Gastrocnemius medialis (tissue), 4 donors: ENCODE data around the gene TNNT2. TPM values are rescaled to one million over a fixed set of nuclear protein-coding genes. Genes with fewer than 3 reads are reported as not detected.

Experiments
- ATAC-seq, 2 donors: fragments of 150-250 bp; one replicate each; pipeline ENCODE4 v1.9.1; 2016
- DNase-seq, 2 donors: peaks; one replicate each; pipeline ENCODE4 v3.0.0-alpha.2; 2019
- H3K27ac ChIP-seq, 4 donors: fragments of 200-600 bp; sonication (generic); 1 replicate in 1 of 4; 2 replicates in 3 of 4; pipeline ENCODE4 v1.5.1; 2016 to 2018; ENCODE audit warnings: mild to moderate bottlenecking in 2 of 4, moderate library complexity in 1 of 4
- H3K27me3 ChIP-seq, 3 donors: fragments of 200-600 bp; sonication (generic) in 2 of 3; 1 replicate in 1 of 3; 2 replicates in 2 of 3; pipeline versions ENCODE4 v1.5.1 to v1.6.0; 2016 to 2019; ENCODE audit warnings: mild to moderate bottlenecking in 1 of 3, moderate library complexity in 1 of 3
- H3K36me3 ChIP-seq, 2 donors: fragments of 200-600 bp; sonication (generic) in 1 of 2; one replicate each; pipeline ENCODE4 v1.5.1; 2017 to 2018
- H3K4me1 ChIP-seq, 2 donors: fragments of 200-600 bp; sonication (generic) in 1 of 2; one replicate each; pipeline ENCODE4 v1.5.1; 2016 to 2017; ENCODE audit warnings: mild to moderate bottlenecking in 2 of 2
- H3K4me3 ChIP-seq, 4 donors: fragments of 200-600 bp; sonication (generic) in 3 of 4; 1 replicate in 1 of 4; 2 replicates in 3 of 4; pipeline ENCODE4 v1.5.1; 2016 to 2019; ENCODE audit warnings: mild to moderate bottlenecking in 2 of 4
- H3K9me3 ChIP-seq, 3 donors: fragments of 200-600 bp; sonication (generic) in 2 of 3; 1 replicate in 1 of 3; 2 replicates in 2 of 3; pipeline ENCODE4 v1.5.1; 2016 to 2019
- POLR2A ChIP-seq, 2 donors: fragments of 450-650 bp; IDR thresholded peaks; one replicate each; pipeline ENCODE4 v1.6.1; 2017; ENCODE audit warnings: antibody characterized with exemption in 2 of 2, mild to moderate bottlenecking in 2 of 2, moderate library complexity in 2 of 2
- in situ Hi-C, 4 donors: fragments of 200-750 bp; cut with MboI; loops; one replicate each; pipeline versions ENCODE4 v1.15.0 to v1.8.0; 2017; ENCODE audit warnings: low sequenced_read_pairs in 4 of 4
- intact Hi-C: fragments of 100-400 bp; cut with DNase I; formaldehyde crosslinking; loops from one replicate; pipeline ENCODE4 v1.15.1; 2023; ENCODE audit warnings: low total_unique reads
- total RNA-seq, 4 donors: library from RNA; depleted of rRNA; stranded (reverse); fragments of >200 nt; gene quantifications; one replicate each; pipeline versions ENCODE4 v1.1.0 to v1.2.3, GENCODE V29; 2016
- TF ChIP-seq, protein P1 (sequence below), 5 experiments: fragments of 450-650 bp in 3 of 5; fragments of 200-600 bp in 2 of 5; sonication (generic) in 2 of 5; IDR thresholded peaks in 4 of 5; conservative IDR thresholded peaks in 1 of 5; 1 replicate in 4 of 5; 2 replicates in 1 of 5; pipeline ENCODE4 v1.5.1; 2016 to 2019; ENCODE audit warnings: antibody characterized with exemption in 5 of 5, mild to moderate bottlenecking in 3 of 5, moderate library complexity in 3 of 5

The TNNT2 gene
- total RNA-seq, 4 donors from 2014 or later = 0.39 to 14.8 (median 6.7) TPM; not detected in 1

- Histone ChIP-seq H3K27ac (no peak overlapping the region), H3K4me3 (no peak overlapping the region), H3K9me3 (no peaks in the 10 kb centered on the region), H3K4me1 (no peaks in the 10 kb centered on the region), H3K27me3 (no peaks in the 10 kb centered on the region), H3K36me3 (no peaks in the 10 kb centered on the region)
- in situ Hi-C loops (no loop called here), intact Hi-C loops (no loop called here)
- DNase-seq (no peak), ATAC-seq (no peak)
- no peak for TF ChIP-seq POLR2A (IDR thresholded peaks at IDR 0.05)
- TF ChIP-seq, protein P1, sequence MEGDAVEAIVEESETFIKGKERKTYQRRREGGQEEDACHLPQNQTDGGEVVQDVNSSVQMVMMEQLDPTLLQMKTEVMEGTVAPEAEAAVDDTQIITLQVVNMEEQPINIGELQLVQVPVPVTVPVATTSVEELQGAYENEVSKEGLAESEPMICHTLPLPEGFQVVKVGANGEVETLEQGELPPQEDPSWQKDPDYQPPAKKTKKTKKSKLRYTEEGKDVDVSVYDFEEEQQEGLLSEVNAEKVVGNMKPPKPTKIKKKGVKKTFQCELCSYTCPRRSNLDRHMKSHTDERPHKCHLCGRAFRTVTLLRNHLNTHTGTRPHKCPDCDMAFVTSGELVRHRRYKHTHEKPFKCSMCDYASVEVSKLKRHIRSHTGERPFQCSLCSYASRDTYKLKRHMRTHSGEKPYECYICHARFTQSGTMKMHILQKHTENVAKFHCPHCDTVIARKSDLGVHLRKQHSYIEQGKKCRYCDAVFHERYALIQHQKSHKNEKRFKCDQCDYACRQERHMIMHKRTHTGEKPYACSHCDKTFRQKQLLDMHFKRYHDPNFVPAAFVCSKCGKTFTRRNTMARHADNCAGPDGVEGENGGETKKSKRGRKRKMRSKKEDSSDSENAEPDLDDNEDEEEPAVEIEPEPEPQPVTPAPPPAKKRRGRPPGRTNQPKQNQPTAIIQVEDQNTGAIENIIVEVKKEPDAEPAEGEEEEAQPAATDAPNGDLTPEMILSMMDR (IDR thresholded peaks at IDR 0.05 in 4 of 5, conservative IDR thresholded peaks at IDR 0.05 in 1 of 5) = no peak
Observed at GRCh38 chr1:201319631-201320030, 57.8 kb downstream of the TNNT2 start.

DNA sequence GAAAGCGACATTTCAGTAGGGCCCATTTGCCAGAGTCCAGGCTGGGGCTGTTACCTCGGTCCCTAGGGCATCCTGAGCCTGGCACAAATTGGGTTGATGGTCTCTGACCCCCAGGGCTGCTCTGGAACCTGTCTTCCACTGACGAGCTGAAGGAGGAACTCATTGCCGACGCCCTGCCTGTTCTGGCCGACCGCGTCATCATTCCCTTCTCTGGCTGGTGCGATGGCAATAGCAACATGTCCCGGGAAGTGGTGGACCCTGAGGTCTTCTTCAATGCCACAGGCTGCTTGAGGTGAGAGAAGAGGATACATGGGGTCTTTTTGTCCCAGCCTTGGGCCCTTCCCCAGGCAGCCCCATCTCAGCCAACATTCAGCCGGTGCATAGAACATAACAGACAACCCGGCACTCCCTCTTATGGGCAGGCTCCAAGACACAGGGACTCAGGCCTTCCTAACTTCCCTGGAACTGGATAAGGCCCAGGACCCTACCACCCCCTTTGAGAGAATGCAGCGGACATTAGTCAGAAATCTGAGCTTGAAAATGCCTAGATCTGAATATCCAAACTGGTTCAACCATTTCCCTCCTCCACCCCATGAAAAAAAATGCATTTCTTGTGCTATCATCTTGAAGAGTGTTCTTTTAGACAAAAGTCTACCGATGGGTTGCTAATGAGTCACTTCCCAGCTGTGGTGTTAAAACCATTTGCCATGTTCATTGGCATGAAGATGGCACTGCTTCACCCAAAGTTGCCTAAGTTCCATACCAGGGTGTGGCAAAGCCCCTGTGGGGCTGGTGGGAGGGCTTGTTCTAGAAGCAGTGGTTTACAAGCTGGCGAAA is 58.8 kb downstream of the TNNT2 start:
- no peak for TF ChIP-seq POLR2A (IDR thresholded peaks at IDR 0.05)
- TF ChIP-seq, protein P1 (IDR thresholded peaks at IDR 0.05 in 4 of 5, conservative IDR thresholded peaks at IDR 0.05 in 1 of 5) = no peak
- H3K4me3 ChIP-seq = no peak overlapping the region
- H3K9me3 ChIP-seq = no peaks in the 10 kb centered on the region
- no peak overlapping the region for H3K27ac ChIP-seq
- intact Hi-C loops = no loop called here
- in situ Hi-C loops = no loop called here
- H3K27me3 ChIP-seq = no peaks in the 10 kb centered on the region
- no peak for DNase-seq
- no peaks in the 10 kb centered on the region for H3K4me1 ChIP-seq
- no peaks in the 10 kb centered on the region for H3K36me3 ChIP-seq
- ATAC-seq = no peak

DNA sequence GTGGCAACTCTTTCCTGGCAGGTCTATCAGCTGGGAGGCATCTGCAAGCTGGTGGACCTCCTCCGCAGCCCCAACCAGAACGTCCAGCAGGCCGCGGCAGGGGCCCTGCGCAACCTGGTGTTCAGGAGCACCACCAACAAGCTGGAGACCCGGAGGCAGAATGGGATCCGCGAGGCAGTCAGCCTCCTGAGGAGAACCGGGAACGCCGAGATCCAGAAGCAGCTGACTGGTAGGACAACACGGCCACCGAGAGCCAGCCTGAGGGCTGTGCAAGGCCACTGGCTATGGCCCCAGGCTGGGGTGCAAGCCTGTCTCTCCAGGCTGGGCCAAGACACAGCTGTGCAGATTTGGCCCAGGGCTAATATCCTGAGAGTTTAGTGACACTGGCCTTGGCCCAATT is 59.9 kb downstream of the TNNT2 start:
- H3K4me3 ChIP-seq = no peak overlapping the region
- no peak overlapping the region for H3K27ac ChIP-seq
- no peaks in the 10 kb centered on the region for H3K27me3 ChIP-seq
- DNase-seq = no peak
- no peaks in the 10 kb centered on the region for H3K9me3 ChIP-seq
- ATAC-seq = no peak
- TF ChIP-seq, protein P1 (IDR thresholded peaks at IDR 0.05 in 4 of 5, conservative IDR thresholded peaks at IDR 0.05 in 1 of 5) = no peak
- no peak for TF ChIP-seq POLR2A (IDR thresholded peaks at IDR 0.05)
- intact Hi-C loops (no loop called here), in situ Hi-C loops (no loop called here)
- no peaks in the 10 kb centered on the region for H3K36me3 ChIP-seq
- H3K4me1 ChIP-seq = no peaks in the 10 kb centered on the region

- Histone ChIP-seq H3K27me3 (no peaks in the 10 kb centered on the region), H3K27ac (no peak overlapping the region), H3K4me3 (no peak overlapping the region), H3K4me1 (no peaks in the 10 kb centered on the region), H3K9me3 (no peaks in the 10 kb centered on the region), H3K36me3 (no peaks in the 10 kb centered on the region)
- in situ Hi-C loops (no loop called here), intact Hi-C loops (loop anchor here (1.0 kb wide), 1 partner anchor 28 kb away; no protein-coding TSS in a partner anchor)
- no peak for ATAC-seq
- TF ChIP-seq, protein P1 (IDR thresholded peaks at IDR 0.05 in 4 of 5, conservative IDR thresholded peaks at IDR 0.05 in 1 of 5) = no peak
- no peak for TF ChIP-seq POLR2A (IDR thresholded peaks at IDR 0.05)
- DNase-seq = no peak
Observed at GRCh38 chr1:201316556-201316955, 60.9 kb downstream of the TNNT2 start.
